IPS-NIHi11 (cell line): ENCODE data around the gene CHN2.

Experiments used
- DNase-seq: peaks from one replicate; pipeline ENCODE4 v3.0.0; 2012; ENCODE audit warnings: mixed read lengths, low spot score

CHN2 gene

GRCh38 chr7:29311314-29311713 is 116.7 kb downstream of the CHN2 start:
- DNase-seq: no peak

DNA sequence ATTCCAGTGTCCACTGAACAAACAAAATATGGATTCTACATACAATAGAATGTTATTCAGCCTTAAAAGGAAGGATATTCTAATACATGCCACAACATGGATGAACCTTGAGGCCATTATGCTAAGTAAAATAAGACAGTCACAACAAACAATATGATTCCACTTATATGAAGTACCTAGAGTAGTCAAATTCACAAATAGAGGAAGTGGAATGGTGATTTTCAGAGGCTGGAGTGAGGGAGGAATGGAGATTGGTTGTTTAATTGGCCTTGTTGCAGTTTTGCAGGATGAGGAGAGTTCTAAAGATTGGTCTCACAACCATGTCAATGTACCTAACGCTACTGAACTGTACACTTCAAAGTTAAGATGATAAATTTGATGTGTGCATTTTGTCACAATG is 119.6 kb downstream of the CHN2 start:
- DNase-seq: no peak

DNA sequence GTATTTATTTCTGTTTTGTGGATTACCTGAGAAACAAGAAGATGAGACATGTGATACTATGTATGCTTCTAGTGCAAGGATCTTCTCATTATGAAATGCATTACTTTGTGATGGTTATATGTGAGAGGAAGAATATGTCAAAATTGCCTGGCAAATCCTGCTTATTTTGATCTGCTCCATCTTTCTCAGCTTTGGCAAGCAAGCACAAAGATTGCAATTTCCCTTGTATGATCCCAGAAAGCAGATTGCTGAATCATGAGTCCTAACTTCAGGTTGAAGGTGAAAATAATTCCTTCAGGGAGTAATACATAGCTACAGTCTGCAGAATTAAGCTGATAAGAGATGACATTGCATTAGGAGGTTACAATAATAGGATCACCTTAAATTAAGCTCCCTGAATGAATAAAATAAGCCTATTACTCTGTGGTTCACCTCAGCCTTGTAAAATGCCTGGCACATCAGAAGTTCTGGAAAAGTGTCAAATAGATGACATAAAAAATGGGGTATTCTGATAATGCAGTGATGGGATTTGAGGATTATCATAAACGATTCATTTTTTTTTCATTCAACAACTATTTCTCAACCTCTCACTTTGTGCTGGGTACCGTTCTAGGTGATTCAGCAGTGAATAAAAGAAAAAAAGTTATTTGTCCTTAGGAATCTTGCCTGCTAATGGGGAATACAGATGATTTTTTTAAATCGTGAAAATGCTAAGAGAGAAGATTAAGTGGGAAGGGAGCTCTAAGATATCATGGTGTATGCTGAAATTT is 120.7 kb downstream of the CHN2 start:
- DNase-seq: no peak

- no peak for DNase-seq
Measured at GRCh38 chr7:29315892-29316270, 121.3 kb downstream of the CHN2 start.

- DNase-seq: no peak
Measured at GRCh38 chr7:29316926-29317325, 122.4 kb downstream of the CHN2 start.

DNA sequence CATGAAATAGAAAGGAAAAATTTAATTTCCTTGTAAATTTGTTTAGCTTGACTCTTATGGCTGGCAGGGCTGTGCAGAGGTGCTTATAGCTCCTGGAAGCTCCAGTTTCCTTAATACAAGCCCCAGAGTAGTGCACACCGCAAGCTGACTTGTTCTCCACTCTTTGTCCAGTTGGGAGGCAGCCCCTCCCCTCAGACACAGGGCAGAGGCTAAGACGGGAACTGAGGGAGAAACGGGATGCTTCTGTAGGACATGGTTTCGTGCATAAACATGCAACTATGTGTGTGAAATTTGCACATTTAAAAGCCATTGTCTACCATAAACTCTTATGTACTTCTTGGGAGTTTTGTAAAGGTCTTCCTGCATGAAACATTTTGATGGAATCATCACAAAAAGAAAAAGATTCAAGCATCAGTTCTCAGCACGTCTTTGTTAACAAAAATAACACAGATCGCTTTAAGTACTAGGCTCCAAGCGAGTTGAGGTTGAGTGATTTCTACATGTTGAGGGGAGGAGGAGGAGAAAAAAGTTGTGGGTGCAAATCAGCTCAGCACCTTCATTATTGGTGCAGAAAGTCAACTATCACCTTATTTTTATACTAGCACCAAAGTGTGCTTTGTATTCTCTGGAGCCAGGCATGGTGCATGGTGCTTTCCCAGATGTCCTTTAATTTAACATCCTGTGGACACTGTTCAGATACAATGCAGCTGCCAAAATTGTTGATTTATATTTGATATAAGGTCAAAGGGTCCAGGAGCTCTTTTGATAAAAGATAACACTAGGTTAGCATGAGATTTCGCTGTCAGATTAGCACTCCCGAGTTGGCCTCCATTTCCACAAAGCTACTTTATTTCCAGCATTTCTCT is 124.5 kb downstream of the CHN2 start:
- no peak for DNase-seq

- DNase-seq: no peak
Measured at GRCh38 chr7:29319719-29320521, 125.3 kb downstream of the CHN2 start.

DNA sequence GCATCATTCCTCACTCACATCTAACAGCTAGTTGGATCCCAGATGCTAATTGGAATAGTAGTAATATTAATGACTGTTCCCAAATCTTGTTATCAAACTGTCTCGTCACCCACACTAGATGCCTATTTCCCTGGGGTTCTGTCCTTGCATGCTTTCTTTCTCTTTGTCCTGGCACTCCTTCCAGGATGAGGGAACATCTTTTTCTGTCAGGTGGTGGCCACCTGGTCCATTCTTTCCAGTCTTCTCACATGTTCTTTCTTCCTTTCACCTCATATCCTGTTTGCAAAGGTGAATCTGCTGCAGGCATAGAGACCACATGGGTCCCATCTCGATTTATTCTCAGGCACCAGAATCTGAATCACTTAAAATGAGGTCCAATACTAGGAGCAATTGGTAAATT is 126.0 kb downstream of the CHN2 start:
- DNase-seq: no peak

- DNase-seq: no peak
Measured at GRCh38 chr7:29322023-29322712, 127.6 kb downstream of the CHN2 start.

- no peak for DNase-seq
Measured at GRCh38 chr7:29325476-29325875, 130.9 kb downstream of the CHN2 start.

DNA sequence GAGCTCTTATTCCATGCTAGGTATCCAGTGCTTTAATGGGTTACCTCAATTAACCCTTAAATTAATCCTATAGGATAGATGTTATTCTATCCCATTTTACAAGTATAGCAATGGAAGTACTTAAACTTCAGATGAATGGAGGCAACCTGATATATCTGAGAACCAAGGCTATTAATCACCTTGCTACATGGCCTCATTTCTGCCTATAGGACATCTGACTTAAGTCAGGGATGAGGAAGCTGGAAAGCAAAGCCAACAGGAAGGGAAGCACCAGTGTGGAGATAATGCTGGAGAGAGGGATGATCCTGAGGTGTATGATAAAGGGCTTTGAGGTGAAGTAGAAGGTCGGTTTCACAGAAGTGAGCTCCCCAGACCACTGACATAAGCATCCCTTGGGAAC is 132.3 kb downstream of the CHN2 start:
- no peak for DNase-seq

DNA sequence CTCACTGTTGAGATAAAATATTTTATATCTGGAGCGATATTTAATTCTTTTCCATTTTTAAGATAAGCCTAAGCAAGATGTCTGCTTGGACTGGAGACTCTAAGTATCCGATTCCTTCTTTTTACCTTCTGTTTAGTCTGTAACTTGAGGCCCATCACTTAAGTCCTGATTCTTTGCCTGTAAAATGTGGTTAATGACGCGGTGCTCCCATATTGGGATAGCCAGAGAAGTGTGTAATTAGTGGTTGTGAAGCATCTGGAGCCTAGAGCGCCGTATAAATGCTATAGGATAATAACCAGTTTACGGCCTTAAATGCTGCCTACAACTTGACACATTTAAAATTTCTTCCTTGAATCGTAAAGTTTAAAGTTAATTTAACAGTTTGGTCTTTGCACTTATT is 132.9 kb downstream of the CHN2 start:
- DNase-seq: no peak

- no peak for DNase-seq
Measured at GRCh38 chr7:29328045-29328444, 133.5 kb downstream of the CHN2 start.

DNA sequence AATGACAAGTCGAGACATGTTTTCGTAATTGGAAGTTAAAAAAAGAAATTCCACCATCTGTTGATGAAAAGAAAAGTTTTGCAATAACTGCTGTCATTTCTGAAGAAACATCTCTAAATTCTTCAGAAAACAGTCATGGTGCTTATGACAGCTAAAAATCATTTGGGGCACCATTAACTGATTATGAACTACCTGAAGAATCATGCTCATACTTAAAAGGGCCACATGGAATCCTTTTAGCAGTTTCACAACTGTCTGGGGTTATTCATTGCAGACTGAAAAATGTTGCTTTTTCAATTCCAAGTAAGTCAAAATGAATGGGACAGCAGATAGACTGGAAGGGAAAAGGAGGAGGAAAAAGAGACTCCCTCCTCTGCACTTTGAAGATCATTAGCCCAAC is 134.2 kb downstream of the CHN2 start:
- no peak for DNase-seq

DNA sequence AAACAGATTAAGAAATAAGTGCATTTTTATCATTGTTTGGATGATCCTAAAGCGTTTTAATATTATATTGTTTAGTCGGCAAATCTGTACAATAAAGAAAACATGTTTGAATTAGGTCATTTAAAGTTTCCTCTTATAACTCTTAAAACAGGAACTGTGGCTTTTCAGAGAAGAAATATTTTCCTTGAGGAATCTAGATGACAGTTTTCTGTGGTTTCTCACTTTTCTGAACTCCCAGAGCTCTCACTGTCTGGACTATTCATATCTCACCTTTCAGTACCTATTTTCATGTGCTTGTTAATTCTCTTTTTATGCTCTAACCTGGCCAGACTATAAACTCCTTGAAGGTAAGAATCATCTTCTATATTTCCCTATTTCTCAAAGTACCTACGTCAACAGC is 135.1 kb downstream of the CHN2 start:
- DNase-seq: no peak

DNA sequence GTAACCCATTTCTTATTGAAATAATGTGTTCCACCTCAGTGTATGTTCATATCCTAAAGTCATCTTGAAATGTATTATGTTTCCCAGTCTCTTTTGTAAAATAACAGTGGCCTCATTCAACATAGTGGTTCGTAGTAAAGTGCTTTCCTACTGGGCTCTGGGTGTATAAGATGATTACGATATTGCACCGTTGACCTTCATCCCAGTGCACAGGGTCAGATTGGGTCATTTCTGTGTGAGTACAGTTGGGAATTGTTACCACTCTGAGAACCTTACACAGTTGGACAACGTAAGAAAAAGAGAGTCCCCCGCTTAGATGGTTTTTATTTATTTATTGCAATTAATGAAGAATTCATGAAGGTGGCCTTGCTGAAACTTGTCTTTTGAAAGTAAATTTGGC is 135.6 kb downstream of the CHN2 start:
- no peak for DNase-seq

DNA sequence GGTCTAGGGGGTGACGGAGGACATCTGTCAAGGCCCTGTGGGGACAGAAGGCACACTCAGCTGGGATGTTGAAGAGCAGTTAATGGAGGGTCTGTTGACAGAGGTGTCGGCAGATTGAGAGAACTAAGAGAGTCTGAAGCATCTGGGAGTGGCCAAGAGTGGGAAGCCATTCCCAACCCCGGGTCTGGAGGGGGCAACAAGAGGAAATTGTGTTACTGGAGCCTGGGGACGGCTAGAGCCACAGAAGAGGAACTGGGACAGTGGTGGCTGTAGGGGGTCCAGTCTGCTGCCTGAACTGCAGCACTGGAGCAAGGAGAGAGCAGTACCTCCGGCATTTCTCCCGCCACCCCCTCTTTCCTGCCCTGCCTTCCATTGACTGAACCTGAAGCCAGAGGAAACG is 136.6 kb downstream of the CHN2 start:
- no peak for DNase-seq

DNA sequence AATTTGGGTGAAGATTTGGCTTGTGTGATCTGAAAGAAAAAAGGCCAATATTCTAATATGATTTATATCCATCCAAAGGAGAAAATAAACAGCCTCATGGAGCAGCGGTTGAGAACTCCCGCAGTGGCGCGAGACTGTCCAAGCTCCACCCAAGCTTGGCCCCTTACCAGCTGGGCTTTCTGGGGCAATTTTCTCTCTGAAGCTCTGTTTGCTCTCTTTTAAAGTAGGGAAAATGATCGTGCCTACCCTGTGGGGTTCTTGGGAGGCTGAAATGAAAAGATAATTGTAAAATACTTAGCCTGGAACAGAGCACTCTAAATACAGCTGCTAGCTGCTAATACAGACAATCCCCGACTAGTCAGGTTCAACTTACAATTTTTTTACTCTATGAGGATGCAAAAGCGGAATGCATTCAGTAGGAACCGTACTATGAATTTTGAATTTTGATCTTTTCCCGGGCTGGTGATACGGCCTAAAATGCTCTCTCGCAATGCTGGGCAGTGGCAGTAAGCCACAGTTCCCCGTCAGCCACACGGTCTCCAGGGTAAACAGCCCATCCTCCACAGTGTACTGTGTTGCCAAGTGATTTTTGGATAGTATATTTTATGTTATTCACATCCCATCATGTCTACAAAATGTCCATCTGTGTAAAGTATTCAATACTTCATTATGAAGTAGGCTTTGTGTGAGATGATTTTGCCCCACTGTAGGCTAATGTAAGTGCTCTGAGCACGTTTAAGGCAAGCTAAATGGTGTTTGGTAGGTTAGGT is 137.7 kb downstream of the CHN2 start:
- DNase-seq: no peak

- DNase-seq: no peak
Measured at GRCh38 chr7:29332875-29333855, 138.6 kb downstream of the CHN2 start.
